Measurements from ENCODE around the gene DSCAML1. TPM values are rescaled to one million over a fixed set of nuclear protein-coding genes. Genes with fewer than 3 reads are reported as not detected.

The DSCAML1 gene
- total and polyA plus RNA-seq, 12 donors = 0.16 to 1.5 (median 0.57) TPM

GRCh38 chr11:117691218-117691514 is 105.8 kb downstream of the DSCAML1 start:
- Histone ChIP-seq H3K4me1 (peaks cover 7 to 17% (median 12%) of the 10 kb centered on the region in 9 donors), H3K27ac (no peak overlapping the region), H3K36me3 (no peaks in the 10 kb centered on the region), H3K27me3 (peaks cover 0 to 4% (median 0%) of the 10 kb centered on the region in 7 donors), H3K4me3 (no peak overlapping the region), H3K9me3 (no peaks in the 10 kb centered on the region)
- DNase-seq (no peak), ATAC-seq (no peak)
- 70 to 79% methylated on average over 4 of the region's 4 CpGs for WGBS, 2 donors
- intact Hi-C loops (cut with DNase I) = no loop called here
- TF ChIP-seq, protein P1, sequence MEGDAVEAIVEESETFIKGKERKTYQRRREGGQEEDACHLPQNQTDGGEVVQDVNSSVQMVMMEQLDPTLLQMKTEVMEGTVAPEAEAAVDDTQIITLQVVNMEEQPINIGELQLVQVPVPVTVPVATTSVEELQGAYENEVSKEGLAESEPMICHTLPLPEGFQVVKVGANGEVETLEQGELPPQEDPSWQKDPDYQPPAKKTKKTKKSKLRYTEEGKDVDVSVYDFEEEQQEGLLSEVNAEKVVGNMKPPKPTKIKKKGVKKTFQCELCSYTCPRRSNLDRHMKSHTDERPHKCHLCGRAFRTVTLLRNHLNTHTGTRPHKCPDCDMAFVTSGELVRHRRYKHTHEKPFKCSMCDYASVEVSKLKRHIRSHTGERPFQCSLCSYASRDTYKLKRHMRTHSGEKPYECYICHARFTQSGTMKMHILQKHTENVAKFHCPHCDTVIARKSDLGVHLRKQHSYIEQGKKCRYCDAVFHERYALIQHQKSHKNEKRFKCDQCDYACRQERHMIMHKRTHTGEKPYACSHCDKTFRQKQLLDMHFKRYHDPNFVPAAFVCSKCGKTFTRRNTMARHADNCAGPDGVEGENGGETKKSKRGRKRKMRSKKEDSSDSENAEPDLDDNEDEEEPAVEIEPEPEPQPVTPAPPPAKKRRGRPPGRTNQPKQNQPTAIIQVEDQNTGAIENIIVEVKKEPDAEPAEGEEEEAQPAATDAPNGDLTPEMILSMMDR (IDR thresholded peaks at IDR 0.05) = no peak

GRCh38 chr11:117690484-117691217 is 106.4 kb downstream of the DSCAML1 start:
- peaks cover 0 to 4% (median 0%) of the 10 kb centered on the region in 7 donors for H3K27me3 ChIP-seq
- TF ChIP-seq, protein P1 (IDR thresholded peaks at IDR 0.05) = no peak
- no peak overlapping the region for H3K27ac ChIP-seq
- no peaks in the 10 kb centered on the region for H3K9me3 ChIP-seq
- intact Hi-C loops (cut with DNase I) = no loop called here
- peaks cover 7 to 17% (median 12%) of the 10 kb centered on the region in 9 donors for H3K4me1 ChIP-seq
- no peak overlapping the region for H3K4me3 ChIP-seq
- WGBS, 2 donors = 69 to 81% methylated on average over 8 of the region's 8 CpGs
- H3K36me3 ChIP-seq = no peaks in the 10 kb centered on the region
- DNase-seq (no peak), ATAC-seq (peak in 2 of 8 donors; percentile 28 to 37)

DNA sequence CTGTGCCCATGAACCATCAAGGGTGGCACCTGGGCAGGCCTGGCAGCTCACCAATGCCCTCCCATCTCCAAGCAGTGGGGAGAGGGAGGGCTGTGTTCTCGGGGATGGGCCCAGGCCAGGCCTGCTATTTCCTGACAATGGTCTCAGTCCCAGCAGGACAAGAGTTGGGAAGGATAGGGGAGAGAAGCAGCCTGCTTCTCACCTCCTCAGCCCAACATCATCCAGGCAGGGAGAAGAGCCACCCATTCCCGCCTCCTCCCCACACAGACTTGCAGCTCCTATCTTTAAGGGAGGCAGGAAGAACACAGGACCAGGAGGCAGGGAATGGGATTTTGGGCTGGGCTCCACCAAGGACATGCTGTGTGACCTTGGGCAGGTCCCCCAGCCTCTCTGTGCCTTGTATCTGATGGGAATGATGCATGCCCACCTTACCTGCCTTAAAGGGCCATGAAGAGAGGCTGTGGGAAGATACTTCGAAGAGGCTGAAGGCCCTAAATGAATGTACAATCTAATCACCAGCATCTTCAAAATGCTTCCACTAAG is 108.7 kb downstream of the DSCAML1 start:
- H3K4me1 ChIP-seq = peaks cover 7 to 17% (median 12%) of the 10 kb centered on the region in 9 donors

DNA sequence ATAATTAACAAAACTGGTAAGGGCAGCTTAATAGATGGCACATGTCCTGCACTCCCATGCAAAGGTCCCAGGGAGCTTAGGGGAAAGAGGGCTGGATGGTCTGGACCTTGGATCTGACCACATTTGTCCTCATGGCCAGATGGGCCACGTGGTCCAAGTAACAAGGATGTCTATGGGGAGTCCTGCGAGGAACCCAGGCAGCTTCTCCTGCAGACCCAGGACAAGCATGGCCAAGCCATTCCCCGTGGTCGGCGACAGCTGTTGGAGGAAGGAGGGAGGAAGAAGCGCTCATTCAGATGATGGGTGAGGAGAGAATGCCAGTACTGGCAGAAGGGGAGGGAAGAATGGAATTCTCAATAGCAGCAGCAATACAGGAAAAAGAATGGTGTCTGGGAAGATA is 109.2 kb downstream of the DSCAML1 start:
- TF ChIP-seq, protein P1 (IDR thresholded peaks at IDR 0.05) = no peak
- no peaks in the 10 kb centered on the region for H3K36me3 ChIP-seq
- peaks cover 7 to 17% (median 12%) of the 10 kb centered on the region in 9 donors for H3K4me1 ChIP-seq
- ATAC-seq = no peak
- 83 to 92% methylated on average over 6 of the region's 6 CpGs for WGBS, 2 donors
- DNase-seq = no peak
- intact Hi-C loops (cut with DNase I) = no loop called here
- peaks cover 0 to 4% (median 0%) of the 10 kb centered on the region in 7 donors for H3K27me3 ChIP-seq
- no peak overlapping the region for H3K4me3 ChIP-seq
- no peaks in the 10 kb centered on the region for H3K9me3 ChIP-seq
- H3K27ac ChIP-seq = no peak overlapping the region

More for the DNA sequence above, 108.7 kb downstream of the DSCAML1 start:
- Histone ChIP-seq H3K9me3 (no peaks in the 10 kb centered on the region), H3K27ac (no peak overlapping the region), H3K27me3 (peaks cover 0 to 4% (median 0%) of the 10 kb centered on the region in 7 donors), H3K4me3 (no peak overlapping the region), H3K36me3 (no peaks in the 10 kb centered on the region)
- TF ChIP-seq, protein P1 (IDR thresholded peaks at IDR 0.05) = no peak
- intact Hi-C loops (cut with DNase I) = no loop called here
- DNase-seq = no peak
- no peak for ATAC-seq
- WGBS, 2 donors = 68 to 86% methylated on average over 3 of the region's 3 CpGs

All from heart right ventricle (tissue), 16 donors.